MG63 (cell line): ENCODE results near the gene TMED10. TPM values are rescaled to one million over a fixed set of nuclear protein-coding genes. Genes with fewer than 3 reads are reported as not detected.
A peak's percentile ranks its signal among the peaks of the same experiment; 100 is the strongest.
"Not testable (repeated sequence)": the region's sequence is repeated elsewhere in the genome, so short reads cannot be mapped to it uniquely, and the experiment has no call there.

Source experiments
- DNase-seq: peaks from one replicate; pipeline ENCODE4 v3.0.0-alpha.2; 2020
- H3K27me3 ChIP-seq: fragments of 250-450 bp; sonication (Bioruptor Pico); 2 replicates; pipeline ENCODE4 v1.5.1; 2020; ENCODE audit warnings: mild to moderate bottlenecking, moderate library complexity
- H3K36me3 ChIP-seq: fragments of 250-450 bp; sonication (Bioruptor Pico); 2 replicates; pipeline ENCODE4 v1.5.1; 2020; ENCODE audit warnings: mild to moderate bottlenecking, moderate library complexity
- H3K4me3 ChIP-seq: fragments of 250-450 bp; sonication (Bioruptor Pico); 2 replicates; pipeline ENCODE4 v1.5.1; 2020; ENCODE audit warnings: mild to moderate bottlenecking, moderate library complexity
- H3K9me3 ChIP-seq: fragments of 250-450 bp; sonication (Bioruptor Pico); 2 replicates; pipeline ENCODE4 v1.5.1; 2020; ENCODE audit warnings: mild to moderate bottlenecking, moderate library complexity
- total RNA-seq: library from RNA; depleted of rRNA; stranded (reverse); fragments of >200 nt; shearing (Covaris generic); gene quantifications from 2 replicates; pipeline ENCODE4 v1.2.3, GENCODE V29; 2014; ENCODE audit warnings: low replicate concordance

TMED10 gene
- total RNA-seq, 1 experiment from 2014 or later = 125 TPM

GRCh38 chr14:75147423-75148071, 28.9 kb downstream of the TMED10 start:
- no peak for DNase-seq
- Histone ChIP-seq H3K36me3 (peaks cover 10% of the 10 kb centered on the region), H3K4me3 (no peak overlapping the region), H3K27me3 (no peaks in the 10 kb centered on the region), H3K9me3 (no peaks in the 10 kb centered on the region)

DNA sequence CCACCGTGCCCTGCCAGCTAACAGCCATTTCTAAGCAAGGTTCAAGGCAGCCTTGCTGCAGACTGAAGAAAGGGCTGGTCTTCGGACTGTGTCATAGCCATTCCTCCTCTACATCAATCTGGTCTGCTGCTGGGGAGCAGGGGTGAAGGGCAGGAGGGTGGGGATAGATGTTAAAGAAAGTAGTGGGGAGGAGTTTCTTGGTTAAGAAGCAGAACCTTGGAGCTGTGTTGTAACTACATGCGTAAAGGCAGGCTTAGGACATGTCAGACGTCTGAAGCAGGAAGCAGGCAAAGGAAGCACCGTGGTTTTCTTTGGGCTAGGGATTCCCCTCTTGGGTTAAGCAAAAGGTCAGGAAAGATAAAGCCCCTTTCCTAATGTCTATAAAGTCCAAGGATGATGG, 31.5 kb downstream of the TMED10 start:
- DNase-seq = no peak
- no peaks in the 10 kb centered on the region for H3K27me3 ChIP-seq
- no peaks in the 10 kb centered on the region for H3K36me3 ChIP-seq
- H3K4me3 ChIP-seq = no peak overlapping the region
- H3K9me3 ChIP-seq = no peaks in the 10 kb centered on the region

DNA sequence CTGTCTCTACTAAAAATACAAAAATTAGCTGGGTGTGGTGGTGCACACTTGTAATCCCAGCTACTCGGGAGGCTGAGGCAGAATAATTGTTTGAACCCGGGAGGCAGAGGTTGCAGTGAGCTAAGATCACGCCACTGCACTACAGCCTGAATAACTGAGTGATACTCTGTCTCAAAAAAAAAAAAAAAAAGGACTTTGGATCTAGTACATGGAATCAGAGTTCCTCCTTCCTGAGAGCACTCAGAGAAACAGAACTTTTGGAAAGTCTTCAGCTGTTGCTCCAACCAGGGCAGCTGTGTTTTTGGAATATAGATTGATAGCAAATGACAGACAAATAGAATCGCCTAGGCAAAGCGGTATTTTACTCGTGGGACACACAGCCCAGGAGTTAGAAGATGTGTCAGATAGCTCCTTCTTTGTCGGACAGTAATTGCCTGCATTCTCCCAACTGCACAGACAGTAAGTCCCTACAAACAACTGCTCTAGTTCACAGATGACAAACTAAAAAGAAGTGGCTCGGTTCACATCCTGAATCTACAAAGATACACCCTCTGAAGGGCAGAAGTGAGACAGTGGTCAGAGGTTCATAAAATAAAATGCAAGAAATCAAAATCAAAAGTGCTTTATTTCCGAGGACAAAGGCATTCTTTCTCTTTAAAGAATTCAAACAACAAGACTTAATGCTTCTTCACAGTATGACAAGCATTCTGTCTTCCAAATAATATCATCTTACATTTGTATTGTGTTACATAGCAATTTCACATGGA, 32.5 kb downstream of the TMED10 start:
- Histone ChIP-seq H3K27me3 (no peaks in the 10 kb centered on the region), H3K4me3 (no peak overlapping the region), H3K9me3 (no peaks in the 10 kb centered on the region), H3K36me3 (no peaks in the 10 kb centered on the region)
- no peak for DNase-seq

GRCh38 chr14:75142494-75142893, 33.9 kb downstream of the TMED10 start:
- no peaks in the 10 kb centered on the region for H3K27me3 ChIP-seq
- no peak for DNase-seq
- H3K4me3 ChIP-seq = no peak overlapping the region
- H3K9me3 ChIP-seq = no peaks in the 10 kb centered on the region
- no peaks in the 10 kb centered on the region for H3K36me3 ChIP-seq

- Histone ChIP-seq H3K36me3 (no peaks in the 10 kb centered on the region), H3K9me3 (no peaks in the 10 kb centered on the region), H3K27me3 (no peaks in the 10 kb centered on the region), H3K4me3 (no peak overlapping the region)
- no peak for DNase-seq
These were observed 34.4 kb downstream of the TMED10 start for GRCh38 chr14:75141967-75142366.

GRCh38 chr14:75141062-75141461, 35.4 kb downstream of the TMED10 start:
- DNase-seq = no peak
- Histone ChIP-seq H3K36me3 (no peaks in the 10 kb centered on the region), H3K27me3 (no peaks in the 10 kb centered on the region), H3K9me3 (no peaks in the 10 kb centered on the region), H3K4me3 (no peak overlapping the region)

GRCh38 chr14:75140620-75141019, 35.8 kb downstream of the TMED10 start:
- DNase-seq = no peak
- Histone ChIP-seq H3K36me3 (no peaks in the 10 kb centered on the region), H3K4me3 (no peak overlapping the region)

DNA sequence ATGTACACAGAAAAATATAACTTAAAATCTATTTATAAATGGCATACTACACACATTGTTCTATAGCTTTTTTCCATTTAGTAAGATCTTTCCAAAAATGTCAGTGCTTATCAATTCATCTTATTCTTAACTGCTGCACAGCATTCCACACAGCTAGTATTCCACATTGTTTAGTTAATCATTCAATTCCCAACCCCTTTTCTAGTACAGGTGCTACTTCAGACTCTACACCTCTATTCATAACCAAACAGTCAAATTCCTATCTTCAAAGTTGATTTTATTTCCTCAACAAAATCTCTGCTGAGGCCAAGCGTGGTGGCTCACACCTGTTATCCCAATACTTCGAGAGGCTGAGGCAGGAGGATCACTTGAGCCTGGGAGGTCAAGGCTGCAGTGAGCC, 37.2 kb downstream of the TMED10 start:
- DNase-seq = no peak
- H3K4me3 ChIP-seq = no peak overlapping the region
- 0 out of 2 replicates have a peak, but pooled peaks cover 7% of the 10 kb centered on the region for H3K36me3 ChIP-seq
- no peaks in the 10 kb centered on the region for H3K27me3 ChIP-seq
- H3K9me3 ChIP-seq = no peaks in the 10 kb centered on the region

More at GRCh38 chr14:75140620-75141019, 35.8 kb downstream of the TMED10 start:
- H3K27me3 ChIP-seq = no peaks in the 10 kb centered on the region
- H3K9me3 ChIP-seq = no peaks in the 10 kb centered on the region

- peaks cover 11% of the 10 kb centered on the region for H3K36me3 ChIP-seq
- no peak for DNase-seq
- H3K9me3 ChIP-seq = no peaks in the 10 kb centered on the region
- H3K4me3 ChIP-seq = no peak overlapping the region
- H3K27me3 ChIP-seq = no peaks in the 10 kb centered on the region
These were observed 37.9 kb downstream of the TMED10 start for GRCh38 chr14:75138492-75138891.

GRCh38 chr14:75134644-75135043, 41.8 kb downstream of the TMED10 start:
- Histone ChIP-seq H3K4me3 (no peak overlapping the region), H3K9me3 (no peaks in the 10 kb centered on the region), H3K27me3 (no peaks in the 10 kb centered on the region), H3K36me3 (peaks cover 16% of the 10 kb centered on the region)
- no peak for DNase-seq

DNA sequence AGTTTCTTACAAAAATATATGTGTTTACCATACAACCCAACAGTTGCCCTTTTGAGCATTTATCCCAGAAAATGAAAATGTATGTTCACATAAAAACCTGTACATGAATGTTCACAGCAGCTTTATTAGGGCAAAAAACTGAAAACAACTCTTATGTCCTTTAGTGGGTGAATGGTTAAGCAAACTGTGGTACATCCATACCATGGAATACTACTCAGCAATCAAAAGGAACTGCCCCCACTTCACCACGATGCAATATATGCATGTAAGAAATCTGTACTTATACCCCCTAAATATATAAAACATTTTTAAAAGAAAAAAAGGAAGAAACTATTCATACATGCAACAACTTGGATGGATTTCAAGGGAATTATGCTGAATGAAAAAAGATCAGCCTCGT, 42.8 kb downstream of the TMED10 start:
- peaks cover 16% of the 10 kb centered on the region for H3K36me3 ChIP-seq
- no peak for DNase-seq
- no peak overlapping the region for H3K4me3 ChIP-seq
- H3K27me3 ChIP-seq = no peaks in the 10 kb centered on the region
- no peaks in the 10 kb centered on the region for H3K9me3 ChIP-seq

GRCh38 chr14:75132382-75133086, 43.9 kb downstream of the TMED10 start:
- Histone ChIP-seq H3K4me3 (no peak overlapping the region), H3K36me3 (peaks cover 21% of the 10 kb centered on the region), H3K9me3 (no peaks in the 10 kb centered on the region), H3K27me3 (no peaks in the 10 kb centered on the region)
- DNase-seq = no peak

DNA sequence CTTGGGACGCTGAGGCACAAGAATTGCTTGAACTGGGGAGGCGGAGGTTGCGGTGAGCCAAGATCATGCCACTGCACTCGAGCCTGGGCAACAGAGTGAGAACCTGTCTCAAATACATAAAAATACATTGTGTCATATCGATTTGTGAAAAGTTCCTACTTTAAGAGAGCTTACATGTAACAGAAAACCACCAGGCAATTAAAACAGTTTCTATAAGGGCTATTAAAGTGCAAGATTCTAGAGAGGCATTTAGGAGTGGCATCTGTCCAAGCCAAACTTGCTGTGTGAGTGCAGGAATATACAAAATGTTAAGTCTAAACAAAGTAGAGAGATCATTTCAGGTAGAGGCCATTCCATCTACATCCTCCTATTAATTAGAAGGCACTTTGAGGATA, 47.8 kb downstream of the TMED10 start:
- Histone ChIP-seq H3K9me3 (no peaks in the 10 kb centered on the region), H3K36me3 (peaks cover 11% of the 10 kb centered on the region), H3K4me3 (no peak overlapping the region), H3K27me3 (no peaks in the 10 kb centered on the region)
- DNase-seq = no peak

GRCh38 chr14:75127903-75128595, 48.4 kb downstream of the TMED10 start:
- Histone ChIP-seq H3K36me3 (peaks cover 6% of the 10 kb centered on the region), H3K4me3 (peak overlapping the region; percentile 89), H3K27me3 (no peaks in the 10 kb centered on the region), H3K9me3 (no peaks in the 10 kb centered on the region)
- DNase-seq = no peak

- H3K27me3 ChIP-seq, H3K36me3 ChIP-seq, H3K9me3 ChIP-seq: not testable (repeated sequence)
- peak overlapping the region; percentile 89 for H3K4me3 ChIP-seq
- peak; percentile 2 for DNase-seq
These were observed 49.0 kb downstream of the TMED10 start for GRCh38 chr14:75127474-75127820.

DNA sequence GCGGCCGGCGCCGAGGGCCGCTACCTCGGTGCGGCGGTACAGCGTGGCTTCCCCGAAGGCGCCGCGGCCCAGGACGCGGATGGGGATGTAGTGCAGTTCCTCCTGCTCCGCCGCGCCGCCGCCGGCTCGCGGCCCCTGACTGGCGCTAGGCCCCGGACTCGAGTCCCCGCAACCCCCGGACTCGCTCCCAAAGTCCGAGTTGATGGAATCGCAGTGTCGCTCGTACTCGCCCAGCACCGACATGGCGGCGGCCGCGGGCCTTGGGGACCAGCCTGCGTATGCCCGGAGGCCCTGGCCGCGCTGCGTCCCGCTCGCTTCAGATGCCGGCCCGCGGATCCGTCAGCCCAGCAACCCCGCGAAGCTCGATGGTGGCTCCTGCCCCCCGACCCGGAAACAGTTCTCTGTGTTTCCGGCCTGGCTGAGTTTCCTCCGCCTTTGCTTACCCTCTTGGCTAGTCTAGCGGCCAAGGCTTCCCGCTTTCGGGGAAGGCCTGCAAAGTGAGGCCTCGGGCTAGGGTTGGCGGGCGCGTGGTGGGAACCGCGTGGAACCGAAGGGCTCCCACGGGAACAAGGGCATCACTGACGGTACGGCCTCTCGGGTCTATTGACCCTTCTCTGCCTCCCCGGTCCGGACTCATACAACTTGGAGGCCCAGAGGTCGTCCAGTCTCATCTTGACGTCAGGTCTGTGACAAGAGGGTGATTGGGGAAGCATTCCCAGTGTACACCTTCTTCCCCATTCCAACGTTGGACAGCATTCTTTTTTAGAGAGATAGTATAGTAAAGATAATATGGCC, 49.5 kb downstream of the TMED10 start, which contains the start of gene NEK9:
TSS of gene NEK9 (minus strand) at position 370 of the 795 bp plus-strand sequence. CDS start at position 243, 127 bp downstream.
- peak; percentile 88 for DNase-seq
- no peaks in the 10 kb centered on the region for H3K27me3 ChIP-seq
- no peaks in the 10 kb centered on the region for H3K9me3 ChIP-seq
- peak within 1 kb of the TSS; percentile 89 for H3K4me3 ChIP-seq
- peaks cover 5% of the 10 kb centered on the region for H3K36me3 ChIP-seq
